CD1c-positive myeloid dendritic cell (primary cell): ENCODE measurements around the gene SHB.
"Not testable (repeated sequence)": the region's sequence is repeated elsewhere in the genome, so short reads cannot be mapped to it uniquely, and the experiment has no call there.

Source experiments
- DNase-seq: peaks from one replicate; pipeline ENCODE4 v3.0.0-alpha.2; 2016; ENCODE audit errors: extremely low spot score

The SHB gene

DNA sequence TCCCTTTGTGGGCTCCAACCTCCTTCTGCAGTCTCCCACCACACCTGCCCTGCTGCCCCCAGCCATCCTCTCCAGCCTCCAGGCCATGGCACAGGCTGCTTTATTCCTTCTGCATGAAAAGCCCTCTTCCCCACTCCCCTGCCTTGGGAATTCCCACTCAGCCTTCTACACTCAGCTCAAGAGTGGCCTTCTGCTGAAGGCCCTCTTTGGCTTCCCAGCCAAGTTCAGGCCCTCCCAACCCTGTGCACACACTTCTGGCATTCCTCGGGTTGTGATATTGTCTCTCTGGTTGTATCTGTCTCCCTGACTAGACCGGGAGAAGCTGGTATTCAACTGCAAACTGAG lies 5.7 kb downstream of the SHB start:
- no peak for DNase-seq

DNA sequence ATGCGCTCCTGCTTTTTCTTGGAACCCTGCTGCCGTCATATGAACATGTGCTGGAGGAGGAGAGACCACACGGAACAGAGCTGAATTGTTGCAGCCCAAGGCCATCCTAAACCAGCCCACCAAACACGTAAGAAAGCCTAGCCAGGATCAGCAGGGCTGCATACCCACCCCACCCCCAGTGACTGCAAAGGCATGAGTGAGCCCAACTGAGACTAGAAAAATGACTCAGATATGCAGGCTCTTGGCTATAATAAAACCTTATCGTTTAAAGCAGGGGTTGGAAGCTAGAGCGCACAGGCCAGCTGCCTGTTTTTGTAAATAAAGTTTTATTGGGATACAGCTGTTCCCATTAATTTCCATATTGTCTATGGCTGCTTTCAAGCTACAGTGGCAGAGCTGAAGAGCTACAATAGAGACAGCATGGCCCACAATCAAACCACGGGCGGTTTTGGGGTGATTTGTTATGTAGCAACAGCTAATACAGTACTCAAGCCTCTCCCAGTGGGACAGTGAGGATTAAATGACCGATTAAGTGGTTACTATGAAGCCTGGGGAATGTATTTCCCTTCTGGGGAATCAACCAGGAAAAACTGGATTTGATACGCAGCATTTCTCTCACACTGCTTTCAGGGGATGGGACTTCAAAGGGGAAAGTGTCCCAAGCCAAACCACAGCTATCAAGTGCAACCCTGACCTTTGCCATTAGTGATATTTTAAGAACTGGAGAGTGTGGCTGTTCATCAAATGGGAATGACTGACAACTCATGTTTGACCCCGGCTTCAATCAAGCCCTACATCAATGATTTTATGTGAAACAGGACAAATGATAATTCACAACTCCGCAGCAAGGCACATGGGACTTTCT lies 6.3 kb downstream of the SHB start:
- no peak for DNase-seq

DNA sequence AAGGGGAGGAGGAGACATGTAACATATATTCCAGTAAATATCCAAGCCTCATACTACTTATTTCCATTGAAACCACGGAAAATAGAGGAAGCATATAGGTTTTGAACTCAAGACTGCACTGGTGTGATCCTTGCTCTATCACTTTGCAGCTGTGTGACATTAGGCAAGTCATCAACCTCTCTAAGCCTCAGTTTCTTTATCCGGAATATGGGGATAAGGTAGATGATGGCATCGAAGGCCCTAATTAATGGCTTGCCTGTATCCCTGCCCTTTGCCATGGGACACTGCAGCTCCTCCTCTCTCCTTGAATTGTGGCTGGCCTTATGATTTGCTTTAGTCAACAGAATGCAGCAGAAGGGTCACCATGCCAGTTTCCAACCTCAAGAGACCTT lies 6.9 kb downstream of the SHB start:
- no peak for DNase-seq

DNA sequence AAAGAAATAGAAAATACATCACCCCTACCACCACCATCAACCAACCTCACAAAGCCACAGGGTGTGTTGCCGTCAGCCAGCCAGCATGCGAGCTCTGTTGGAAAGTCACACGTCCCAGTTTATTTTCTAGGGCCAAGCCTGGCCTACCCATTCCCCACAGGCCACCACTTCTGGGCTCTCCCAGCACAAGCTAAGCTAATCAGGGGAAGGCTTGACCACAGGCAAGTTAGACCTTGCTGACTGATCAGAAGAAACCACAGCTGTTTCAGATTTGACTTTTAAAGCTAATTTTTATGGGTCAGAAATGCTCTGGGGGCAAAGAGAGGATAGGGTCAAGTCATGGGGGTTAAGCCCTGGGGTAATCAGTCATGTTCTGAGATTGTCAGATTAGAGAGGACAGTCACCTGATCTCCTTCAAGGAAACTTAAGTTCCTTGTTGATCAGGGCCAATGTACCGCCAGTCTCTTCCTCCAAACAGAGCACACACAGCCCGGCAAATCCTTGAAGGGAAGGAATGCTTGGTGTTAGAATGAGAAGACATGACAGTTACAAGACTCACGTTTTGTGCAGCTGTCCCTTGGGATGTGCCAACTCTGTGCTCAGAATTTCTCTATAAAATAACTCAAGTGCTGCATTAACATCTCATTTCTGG lies 7.6 kb downstream of the SHB start:
- DNase-seq, result no peak

DNA sequence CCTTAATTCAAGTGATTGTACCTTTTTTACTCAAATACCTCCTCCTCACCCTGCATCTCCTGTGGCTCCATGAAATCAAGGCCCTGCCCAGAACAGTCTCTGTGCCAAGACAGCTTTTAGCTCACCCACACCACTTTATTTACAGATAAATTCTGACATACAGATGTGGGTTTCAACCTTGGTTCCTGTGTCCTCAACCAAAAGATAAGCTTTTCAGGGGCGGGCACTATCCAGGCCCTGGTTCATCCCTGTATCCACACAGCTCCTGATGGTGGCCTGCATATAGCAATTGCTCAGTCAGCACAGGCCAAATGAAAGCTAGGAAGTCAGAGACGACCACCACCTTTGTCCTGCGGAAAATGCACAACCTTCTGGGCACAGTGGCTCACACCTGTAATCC lies 8.3 kb downstream of the SHB start:
- no peak for DNase-seq

DNA sequence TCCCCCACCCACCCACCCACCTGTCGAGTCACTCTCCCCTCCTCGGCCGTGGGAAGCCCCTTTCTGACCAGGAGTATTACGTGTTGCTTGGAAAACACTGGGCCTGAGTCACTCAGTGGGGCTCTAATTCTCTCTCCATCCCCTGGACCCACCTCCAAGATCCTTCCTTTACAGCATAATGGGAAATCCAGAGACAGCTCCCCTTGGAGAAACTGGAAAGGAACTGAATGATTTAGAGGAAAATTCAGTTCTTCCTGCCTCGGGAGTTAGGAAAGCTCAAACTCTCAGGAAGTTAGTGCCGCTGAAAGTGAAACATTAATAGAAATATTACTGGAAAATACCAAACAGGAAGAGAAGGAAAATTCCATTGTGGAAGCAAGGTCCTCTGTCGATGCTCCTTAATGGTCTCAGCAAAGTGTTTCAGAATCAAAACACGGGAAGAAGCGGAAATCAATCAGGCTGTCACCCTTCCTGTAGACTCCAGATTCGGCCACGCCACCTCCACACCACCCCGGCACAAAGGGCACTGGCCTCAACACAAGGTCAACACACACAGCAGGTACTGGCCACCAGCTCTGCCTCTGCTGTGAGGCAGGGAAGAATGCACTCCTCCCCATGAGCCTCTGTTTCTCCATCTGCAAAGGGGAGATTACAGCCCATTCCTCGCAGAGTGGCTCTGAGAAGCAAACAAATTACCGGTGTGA lies 9.6 kb downstream of the SHB start:
- no peak for DNase-seq

DNA sequence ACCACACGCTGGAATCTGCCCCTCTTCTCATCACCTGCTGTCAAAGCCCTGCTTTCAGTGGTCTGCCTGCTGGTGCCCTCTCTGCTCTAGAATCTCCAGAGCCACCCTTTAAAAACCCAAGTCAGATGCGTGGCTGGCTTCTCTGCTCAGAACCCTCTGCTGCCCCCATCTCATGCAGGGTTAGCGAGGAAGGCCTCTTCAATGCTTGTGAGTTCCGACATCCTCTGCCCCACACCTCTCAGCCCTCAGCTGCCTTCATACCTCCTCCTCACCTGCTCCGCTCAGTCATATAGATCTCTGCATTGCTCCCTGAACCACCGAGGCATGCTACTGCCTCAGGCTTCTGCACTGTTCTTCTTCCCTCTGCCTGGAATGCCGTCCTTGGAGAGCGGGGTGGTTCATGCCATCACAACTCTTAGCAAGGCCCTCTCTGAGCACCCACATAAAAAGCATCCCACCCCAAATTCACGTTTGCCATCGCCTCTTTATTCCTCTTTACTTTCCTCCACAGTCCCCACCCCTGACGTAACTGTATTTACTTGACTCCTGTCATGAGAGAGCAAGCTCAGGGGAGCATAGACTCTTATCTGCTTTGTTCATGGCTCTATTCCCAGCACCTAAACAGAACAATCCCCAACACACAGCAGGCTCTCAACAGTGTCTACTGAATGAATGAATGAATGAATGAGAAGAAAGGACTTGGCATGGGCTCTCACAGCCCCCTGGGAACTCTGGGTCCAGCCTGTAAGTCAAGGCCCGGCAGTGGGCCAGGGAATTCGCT lies 10.4 kb downstream of the SHB start:
- no peak for DNase-seq

DNA sequence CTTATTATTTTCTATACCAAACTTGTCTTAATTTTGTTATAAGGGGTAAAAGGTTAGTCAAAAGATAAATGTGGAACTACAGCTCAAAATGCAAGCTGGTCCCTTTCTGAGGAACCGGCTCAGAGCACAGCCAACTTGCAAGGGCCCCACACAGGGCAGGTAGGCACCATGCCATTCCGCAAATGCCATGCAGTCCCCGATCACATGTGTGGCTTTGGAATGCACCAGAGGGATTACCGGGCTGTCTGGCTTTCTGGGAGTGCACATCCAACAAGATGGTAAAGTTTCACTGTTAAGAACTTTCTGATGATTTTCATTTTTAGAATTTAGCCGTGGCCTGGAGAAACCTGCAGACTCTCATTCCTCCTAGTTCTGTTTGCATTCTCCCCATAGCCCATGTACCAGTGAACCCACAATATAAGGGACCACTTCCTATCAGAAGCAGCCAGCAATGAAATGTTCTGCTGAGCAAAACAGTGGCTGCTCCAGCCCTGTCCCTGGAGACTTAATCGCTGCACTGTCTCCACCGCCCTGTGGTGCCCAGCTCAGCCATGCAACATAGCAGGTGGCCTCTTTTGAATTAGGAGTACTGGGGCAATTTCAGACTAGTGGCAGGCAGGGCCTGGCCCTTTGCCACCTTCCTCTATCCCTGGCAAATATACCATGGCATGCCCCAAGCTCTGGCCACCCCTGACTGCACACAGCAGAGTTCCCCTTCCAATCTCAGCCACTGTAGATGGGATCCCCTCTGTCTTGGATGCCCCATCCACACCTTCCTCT lies 11.4 kb downstream of the SHB start:
- no peak for DNase-seq

DNA sequence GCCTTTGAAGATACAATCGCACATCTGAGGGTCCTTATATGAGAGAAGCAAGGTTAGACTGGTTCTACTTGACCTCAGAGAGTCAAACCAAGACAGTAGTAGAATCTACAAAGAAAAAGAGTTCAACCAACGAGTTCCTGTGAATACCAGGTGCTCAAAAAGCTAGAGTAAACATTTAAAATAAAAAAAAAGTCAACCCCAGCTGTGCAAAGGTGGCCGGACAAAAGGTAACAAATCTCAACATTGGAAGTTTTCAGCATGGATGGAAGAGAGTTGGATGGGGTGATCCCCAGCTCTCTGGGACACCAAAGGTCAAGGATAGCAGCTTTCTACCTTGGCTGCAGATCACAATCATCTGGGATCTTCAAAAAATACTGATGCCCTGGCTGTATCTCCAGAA lies 14.4 kb downstream of the SHB start:
- DNase-seq, result no peak

DNA sequence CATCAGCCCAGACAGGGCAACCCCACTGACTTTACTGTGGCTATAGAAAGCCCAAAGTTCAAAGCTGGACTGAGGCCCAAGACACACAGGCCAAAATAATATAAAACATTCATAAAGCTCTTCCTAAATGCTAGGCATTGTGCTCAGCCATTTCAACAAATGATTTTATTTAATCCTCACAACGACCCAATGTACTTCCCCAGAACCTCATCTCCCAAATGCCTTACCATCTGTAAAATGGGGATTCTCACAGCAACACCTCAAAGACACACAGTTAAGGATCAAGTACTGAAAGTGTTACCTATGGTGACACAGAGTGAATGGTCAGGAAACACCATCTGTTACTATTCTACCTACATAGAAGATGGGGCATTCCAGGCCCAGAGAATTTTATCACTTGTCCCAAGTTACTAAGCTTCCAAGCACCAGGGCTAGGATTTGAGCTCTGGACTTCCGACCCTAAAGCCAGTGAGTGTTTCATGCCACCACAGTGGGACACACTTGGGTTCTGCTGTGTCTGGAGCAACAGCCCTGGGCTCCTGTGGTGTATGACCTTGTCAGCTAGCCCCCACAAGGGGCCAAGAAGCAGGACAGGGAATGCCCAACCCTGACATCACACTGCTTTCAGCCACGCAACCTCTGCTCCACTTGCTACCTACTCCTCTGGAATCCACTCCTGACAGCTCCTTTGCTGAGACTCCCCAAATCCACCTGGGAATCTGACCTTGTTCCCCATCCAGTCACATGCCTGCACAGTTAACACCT lies 15.1 kb downstream of the SHB start:
- no peak for DNase-seq

DNA sequence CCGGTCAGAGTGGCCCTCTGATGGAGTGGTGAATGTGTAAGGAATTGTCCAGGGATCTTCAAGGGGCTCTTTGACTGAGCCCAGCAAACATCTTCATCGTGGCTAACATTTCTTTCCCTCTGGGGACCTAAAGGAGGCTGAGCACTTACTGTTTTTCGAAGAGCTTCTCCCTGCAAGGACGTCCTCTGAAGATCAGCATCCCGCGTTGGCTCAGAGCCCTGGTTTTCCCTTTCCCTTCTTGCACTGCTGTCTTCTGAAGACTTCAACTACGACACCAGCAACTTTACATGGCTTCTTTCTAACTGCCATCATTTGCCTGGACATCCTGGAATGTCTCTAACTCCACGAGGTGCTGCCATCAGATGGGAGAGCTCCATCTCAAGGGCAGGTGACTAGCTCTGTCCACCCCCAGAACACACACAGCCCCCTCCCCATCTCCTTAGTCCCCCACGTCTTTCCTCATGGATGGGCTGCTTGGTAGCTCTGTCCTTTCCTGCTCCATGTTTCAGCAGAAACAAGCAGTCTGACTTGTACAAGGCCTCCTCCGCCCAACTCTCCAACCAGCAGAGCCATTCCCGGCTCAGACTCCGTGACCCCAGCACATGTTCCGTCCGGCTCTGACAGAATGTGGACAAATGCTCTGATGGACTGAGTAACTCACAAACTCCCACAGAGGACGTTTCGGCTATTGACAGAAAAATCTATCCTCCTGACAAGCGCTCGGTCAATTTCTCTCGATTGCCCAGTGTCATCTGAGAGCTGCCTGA lies 17.1 kb downstream of the SHB start:
- DNase-seq, result no peak

DNA sequence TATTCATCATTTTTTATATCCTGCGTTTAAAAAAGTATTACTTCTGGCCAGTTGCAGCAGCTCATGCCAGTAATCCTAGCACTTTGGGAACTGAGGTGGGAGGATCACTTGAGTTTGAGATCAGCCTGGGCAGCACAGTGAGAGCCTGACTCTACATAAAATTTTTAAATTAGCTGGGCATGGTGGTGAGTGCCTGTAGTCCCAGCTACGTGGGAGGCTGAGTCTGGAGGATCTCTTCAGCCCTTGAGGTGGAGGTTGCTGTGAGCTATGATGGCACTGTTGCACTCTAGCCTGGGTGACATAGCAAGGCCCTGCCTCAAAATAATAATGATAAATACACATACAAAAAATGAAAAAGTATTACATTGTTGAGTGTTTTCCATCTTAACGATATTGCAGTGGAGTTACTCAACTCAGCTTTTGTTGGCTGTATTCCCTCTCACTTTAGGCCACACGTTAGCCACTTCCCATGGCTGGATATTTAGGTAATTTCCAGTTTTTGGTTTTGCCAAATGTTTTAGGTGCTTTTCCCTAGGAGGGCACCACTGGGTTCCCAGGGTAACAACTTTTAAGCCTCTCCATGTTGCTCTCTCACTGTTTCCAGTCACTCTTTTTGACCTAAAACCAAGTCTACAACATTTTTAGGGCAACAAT lies 20.6 kb downstream of the SHB start:
- DNase-seq, result no peak

DNA sequence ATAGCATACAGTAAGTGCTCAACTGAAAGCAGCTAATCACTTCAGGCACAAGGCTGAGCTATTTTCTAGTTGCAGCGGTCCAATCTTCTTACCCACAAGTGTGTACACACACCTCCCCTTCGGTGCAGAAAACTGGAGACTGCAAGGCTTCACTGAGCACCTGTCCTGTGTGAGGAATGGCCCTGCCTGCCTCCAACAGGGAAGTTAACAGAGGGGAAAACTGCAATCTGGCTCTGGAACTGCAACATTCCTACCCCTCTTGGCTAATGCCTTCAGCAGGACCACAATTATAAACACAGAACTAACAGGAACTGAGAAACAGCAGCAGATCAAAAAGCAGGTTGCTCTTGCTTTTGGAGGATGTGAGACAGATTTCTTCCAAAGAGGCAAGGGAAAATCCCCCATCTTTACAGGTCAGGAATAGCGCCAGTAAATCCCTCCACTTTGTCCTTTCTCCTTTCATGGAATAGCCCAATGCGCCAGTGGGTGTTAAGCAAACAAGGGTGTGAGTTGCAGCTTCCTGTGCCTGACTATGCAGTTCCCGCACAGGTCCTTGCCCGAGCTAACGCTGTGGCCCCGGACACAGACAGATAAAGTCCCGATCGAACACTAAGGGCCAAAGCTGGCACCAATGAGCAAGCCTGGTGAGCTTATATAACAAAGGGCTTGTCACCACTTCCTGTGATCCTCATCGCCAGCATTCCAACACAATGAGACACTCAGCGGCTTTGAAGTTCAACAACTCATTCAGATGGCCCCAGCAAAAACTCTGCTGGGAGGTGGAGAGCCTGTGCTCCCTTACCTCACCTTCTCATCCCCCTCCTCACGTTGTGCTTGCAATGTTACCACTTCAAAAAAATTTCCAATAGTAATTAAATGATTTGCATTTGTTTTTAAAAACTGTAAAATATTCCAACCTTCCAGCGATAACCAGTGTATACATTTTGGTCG lies 21.5 kb downstream of the SHB start:
- DNase-seq, result peak; percentile 70

DNA sequence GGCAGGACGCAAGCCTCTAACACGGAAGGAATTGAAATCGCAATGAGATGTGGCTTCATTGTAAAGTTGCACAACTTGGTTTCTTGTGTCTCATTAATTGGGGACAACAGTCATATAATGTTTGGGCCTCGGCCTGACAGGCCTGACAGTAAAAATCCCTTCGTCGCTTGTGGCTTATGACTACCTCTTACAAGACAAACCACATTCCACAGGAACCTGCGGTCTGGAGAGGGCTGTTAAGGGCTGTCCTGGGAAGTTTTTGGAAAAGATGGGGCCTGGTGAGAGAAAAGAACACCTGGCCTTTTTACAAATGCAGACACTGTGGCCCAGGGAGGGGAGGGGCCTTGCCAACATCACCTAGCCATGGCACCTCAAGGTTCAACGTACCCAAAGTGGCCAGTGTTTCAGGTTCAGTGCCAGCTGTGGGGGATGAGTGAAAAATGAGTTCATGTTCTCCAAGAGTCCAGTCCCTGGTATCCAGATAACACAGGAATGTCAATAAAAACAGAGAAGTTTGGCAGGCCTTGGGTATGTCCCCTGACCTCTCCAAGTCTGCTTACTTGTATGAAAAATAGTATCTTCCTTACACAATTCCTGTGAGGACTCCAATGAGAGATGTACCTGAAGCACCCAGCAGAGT lies 22.2 kb downstream of the SHB start:
- peak; percentile 64 for DNase-seq

DNA sequence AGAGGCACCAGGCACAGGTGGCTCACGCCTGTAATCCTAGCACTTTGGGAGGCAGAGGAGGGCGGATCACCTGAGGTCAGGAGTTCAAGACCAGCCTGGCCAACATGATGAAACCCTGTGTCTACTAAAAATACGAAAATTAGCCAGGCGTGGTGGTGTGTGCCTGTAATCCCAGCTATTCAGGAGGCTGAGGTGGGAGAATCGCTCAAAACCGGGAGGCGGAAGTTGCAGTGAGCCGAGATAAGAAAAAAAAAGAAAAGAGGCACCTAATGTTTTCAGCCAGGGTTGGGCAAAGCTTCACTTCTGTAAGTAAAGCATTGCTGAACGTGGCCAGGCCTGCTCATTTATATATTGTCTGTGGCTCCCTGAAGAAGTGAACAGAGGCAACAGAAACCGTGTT lies 23.1 kb downstream of the SHB start:
- not testable (repeated sequence) for DNase-seq

DNA sequence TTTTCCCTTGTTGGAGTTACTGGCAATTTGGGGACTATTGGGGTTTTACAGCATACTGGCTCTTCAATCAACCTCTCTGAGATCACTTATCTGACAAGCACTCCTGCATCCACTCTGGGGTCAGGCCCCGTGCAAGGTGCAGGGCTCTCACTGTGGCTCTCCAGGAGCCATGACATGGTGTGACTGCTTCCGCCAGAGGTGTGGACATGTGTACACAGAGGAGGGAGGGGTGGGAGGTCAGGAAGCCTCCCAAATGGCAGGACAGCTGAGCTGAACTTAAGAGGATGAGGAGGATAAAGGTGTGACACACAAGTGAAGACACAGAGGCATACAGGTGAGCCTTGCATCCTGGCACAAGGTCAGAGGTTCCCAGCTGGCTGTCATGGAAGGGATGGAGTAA lies 24.3 kb downstream of the SHB start:
- DNase-seq, result no peak

DNA sequence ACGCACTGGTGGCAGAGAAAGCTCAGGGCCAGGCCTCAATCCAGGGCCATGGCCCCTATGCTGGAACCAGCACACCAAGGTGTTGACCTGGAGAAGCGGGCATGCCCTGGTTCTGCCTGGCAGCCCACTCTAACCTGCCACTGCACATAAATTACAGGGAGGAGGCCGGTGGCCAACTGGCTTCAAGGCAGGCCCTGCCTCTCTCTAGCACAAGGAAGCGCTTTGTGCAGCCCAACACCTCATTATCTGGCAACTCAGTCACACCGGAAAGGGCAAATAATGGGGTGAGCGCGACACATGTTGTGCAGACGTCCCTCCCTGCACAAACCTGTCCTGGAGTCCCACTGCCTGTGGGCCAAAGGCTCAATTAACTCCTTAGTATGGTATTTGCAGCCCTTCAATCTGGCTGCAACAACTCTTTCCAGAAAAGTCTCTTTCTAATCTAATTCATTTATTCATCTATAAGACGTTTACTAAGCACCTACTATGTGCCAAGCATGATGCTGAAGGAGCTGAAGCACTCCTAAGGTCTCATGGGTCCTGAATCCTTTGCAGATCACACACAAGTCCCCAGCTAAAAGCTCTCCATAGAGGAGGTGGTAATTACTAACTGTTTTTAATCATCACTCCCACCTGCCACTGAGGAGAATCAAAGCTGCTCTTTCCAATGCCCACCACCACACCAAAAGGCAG lies 24.9 kb downstream of the SHB start:
- no peak for DNase-seq
